ENCODE results near the gene KIAA1217.

DNA sequence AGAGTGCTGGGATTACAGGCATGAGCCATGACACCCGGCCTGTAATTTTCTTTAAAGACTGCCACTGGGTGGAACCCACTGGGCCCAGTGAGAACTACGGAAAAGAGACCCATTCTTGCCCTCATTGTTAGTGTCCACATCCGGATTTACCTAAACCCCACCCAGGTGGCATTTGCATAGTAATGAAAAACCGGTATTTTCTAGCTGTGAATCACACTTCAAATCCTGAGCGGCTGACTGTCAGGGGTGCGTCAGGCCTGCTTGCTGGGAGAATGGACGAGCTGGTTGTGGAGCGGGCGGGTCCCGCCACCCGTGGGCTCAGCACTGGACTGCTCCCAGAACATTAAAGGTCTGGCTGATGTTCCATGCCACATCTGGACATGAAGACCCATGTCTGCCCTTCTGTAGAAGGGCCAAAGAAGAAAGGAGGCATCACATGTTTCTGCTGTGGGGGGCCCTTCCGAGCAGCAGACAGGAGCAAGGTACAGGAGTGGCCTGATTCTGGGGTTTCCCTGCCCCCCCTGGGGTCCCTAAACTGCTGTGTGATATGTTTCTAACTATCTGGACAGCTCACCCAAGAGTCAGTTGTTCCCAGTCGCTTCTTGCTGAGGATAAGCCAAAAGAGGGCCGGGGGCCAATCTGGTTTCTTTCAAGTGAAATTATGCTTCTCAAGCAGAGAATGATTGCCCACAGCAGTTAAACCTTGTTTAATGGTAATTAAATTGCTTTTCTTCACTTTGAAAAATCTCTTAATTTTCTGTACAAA lies 46.4 kb downstream of the KIAA1217 start:
- TF ChIP-seq, protein P1, sequence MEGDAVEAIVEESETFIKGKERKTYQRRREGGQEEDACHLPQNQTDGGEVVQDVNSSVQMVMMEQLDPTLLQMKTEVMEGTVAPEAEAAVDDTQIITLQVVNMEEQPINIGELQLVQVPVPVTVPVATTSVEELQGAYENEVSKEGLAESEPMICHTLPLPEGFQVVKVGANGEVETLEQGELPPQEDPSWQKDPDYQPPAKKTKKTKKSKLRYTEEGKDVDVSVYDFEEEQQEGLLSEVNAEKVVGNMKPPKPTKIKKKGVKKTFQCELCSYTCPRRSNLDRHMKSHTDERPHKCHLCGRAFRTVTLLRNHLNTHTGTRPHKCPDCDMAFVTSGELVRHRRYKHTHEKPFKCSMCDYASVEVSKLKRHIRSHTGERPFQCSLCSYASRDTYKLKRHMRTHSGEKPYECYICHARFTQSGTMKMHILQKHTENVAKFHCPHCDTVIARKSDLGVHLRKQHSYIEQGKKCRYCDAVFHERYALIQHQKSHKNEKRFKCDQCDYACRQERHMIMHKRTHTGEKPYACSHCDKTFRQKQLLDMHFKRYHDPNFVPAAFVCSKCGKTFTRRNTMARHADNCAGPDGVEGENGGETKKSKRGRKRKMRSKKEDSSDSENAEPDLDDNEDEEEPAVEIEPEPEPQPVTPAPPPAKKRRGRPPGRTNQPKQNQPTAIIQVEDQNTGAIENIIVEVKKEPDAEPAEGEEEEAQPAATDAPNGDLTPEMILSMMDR (IDR thresholded peaks at IDR 0.05) = no peak
- TF ChIP-seq POLR2A (IDR thresholded peaks at IDR 0.05) = peak; percentile 46
- TF ChIP-seq POLR2AphosphoS5 (IDR thresholded peaks at IDR 0.05) = peak; percentile 5

All from prostate gland (tissue), 2 donors.